Measurements from ENCODE around the gene CAMSAP1.

CAMSAP1 gene

GRCh38 chr9:135796784-135797485, 110.4 kb downstream of the CAMSAP1 start:
- FAIRE-seq (no peak), DNase-seq (ENCODE audit: insufficient read length, low spot score) (no peak)
- TF ChIP-seq TAF1 (IDR thresholded peaks at IDR 0.05; ENCODE audit: low read depth, low read length) (no peak), POLR2AphosphoS5 (IDR thresholded peaks at IDR 0.05; ENCODE audit: low read depth, low read length) (no peak), PAX5 (IDR thresholded peaks at IDR 0.05; ENCODE audit: insufficient read depth, low read length, severe bottlenecking) (no peak), POU2F2 (IDR thresholded peaks at IDR 0.05; ENCODE audit: low read depth, low read length) (no peak), SPI1 (IDR thresholded peaks at IDR 0.05; ENCODE audit: low read depth, low read length) (no peak), POLR2A (IDR thresholded peaks at IDR 0.05; ENCODE audit: low read depth, low read length) (no peak)

GRCh38 chr9:135795391-135795790, 112.0 kb downstream of the CAMSAP1 start:
- TF ChIP-seq PAX5 (IDR thresholded peaks at IDR 0.05; ENCODE audit: insufficient read depth, low read length, severe bottlenecking) (no peak), TAF1 (IDR thresholded peaks at IDR 0.05; ENCODE audit: low read depth, low read length) (no peak), POLR2AphosphoS5 (IDR thresholded peaks at IDR 0.05; ENCODE audit: low read depth, low read length) (no peak)
- no peak for FAIRE-seq
- DNase-seq (ENCODE audit: insufficient read length, low spot score), result no peak

GRCh38 chr9:135794361-135794885, 112.9 kb downstream of the CAMSAP1 start:
- FAIRE-seq (no peak), DNase-seq (ENCODE audit: insufficient read length, low spot score) (no peak)
- no peak for TF ChIP-seq TAF1 (IDR thresholded peaks at IDR 0.05; ENCODE audit: low read depth, low read length)
- TF ChIP-seq POLR2AphosphoS5 (IDR thresholded peaks at IDR 0.05; ENCODE audit: low read depth, low read length), result no peak
- TF ChIP-seq POLR2A (IDR thresholded peaks at IDR 0.05; ENCODE audit: low read depth, low read length), result no peak
- TF ChIP-seq POU2F2 (IDR thresholded peaks at IDR 0.05; ENCODE audit: low read depth, low read length), result no peak
- no peak for TF ChIP-seq PAX5 (IDR thresholded peaks at IDR 0.05; ENCODE audit: insufficient read depth, low read length, severe bottlenecking)
- no peak for TF ChIP-seq SPI1 (IDR thresholded peaks at IDR 0.05; ENCODE audit: low read depth, low read length)

- TF ChIP-seq SPI1 (IDR thresholded peaks at IDR 0.05; ENCODE audit: low read depth, low read length) (no peak), PAX5 (IDR thresholded peaks at IDR 0.05; ENCODE audit: insufficient read depth, low read length, severe bottlenecking) (no peak), POLR2A (IDR thresholded peaks at IDR 0.05; ENCODE audit: low read depth, low read length) (no peak), TAF1 (IDR thresholded peaks at IDR 0.05; ENCODE audit: low read depth, low read length) (no peak), POU2F2 (IDR thresholded peaks at IDR 0.05; ENCODE audit: low read depth, low read length) (no peak), POLR2AphosphoS5 (IDR thresholded peaks at IDR 0.05; ENCODE audit: low read depth, low read length) (no peak)
- no peak for DNase-seq (ENCODE audit: insufficient read length, low spot score)
- no peak for FAIRE-seq
Observed at GRCh38 chr9:135794057-135794335, 113.3 kb downstream of the CAMSAP1 start.

- no peak for DNase-seq (ENCODE audit: insufficient read length, low spot score)
- TF ChIP-seq POLR2AphosphoS5 (IDR thresholded peaks at IDR 0.05; ENCODE audit: low read depth, low read length) (no peak), PAX5 (IDR thresholded peaks at IDR 0.05; ENCODE audit: insufficient read depth, low read length, severe bottlenecking) (no peak)
- FAIRE-seq, result no peak
Observed at GRCh38 chr9:135793221-135794056, 113.9 kb downstream of the CAMSAP1 start.

GRCh38 chr9:135792268-135793128, 114.8 kb downstream of the CAMSAP1 start:
- DNase-seq (ENCODE audit: insufficient read length, low spot score) (no peak), FAIRE-seq (no peak)
- TF ChIP-seq POLR2A (IDR thresholded peaks at IDR 0.05; ENCODE audit: low read depth, low read length) (no peak), TAF1 (IDR thresholded peaks at IDR 0.05; ENCODE audit: low read depth, low read length) (no peak), POLR2AphosphoS5 (IDR thresholded peaks at IDR 0.05; ENCODE audit: low read depth, low read length) (no peak), SPI1 (IDR thresholded peaks at IDR 0.05; ENCODE audit: low read depth, low read length) (no peak), PAX5 (IDR thresholded peaks at IDR 0.05; ENCODE audit: insufficient read depth, low read length, severe bottlenecking) (no peak), POU2F2 (IDR thresholded peaks at IDR 0.05; ENCODE audit: low read depth, low read length) (no peak)

- DNase-seq (ENCODE audit: insufficient read length, low spot score) (no peak), FAIRE-seq (no peak)
- TF ChIP-seq TAF1 (IDR thresholded peaks at IDR 0.05; ENCODE audit: low read depth, low read length) (no peak), POU2F2 (IDR thresholded peaks at IDR 0.05; ENCODE audit: low read depth, low read length) (no peak), SPI1 (IDR thresholded peaks at IDR 0.05; ENCODE audit: low read depth, low read length) (no peak), PAX5 (IDR thresholded peaks at IDR 0.05; ENCODE audit: insufficient read depth, low read length, severe bottlenecking) (no peak), POLR2A (IDR thresholded peaks at IDR 0.05; ENCODE audit: low read depth, low read length) (no peak), POLR2AphosphoS5 (IDR thresholded peaks at IDR 0.05; ENCODE audit: low read depth, low read length) (no peak)
Observed at GRCh38 chr9:135791431-135792267, 115.7 kb downstream of the CAMSAP1 start.

DNA sequence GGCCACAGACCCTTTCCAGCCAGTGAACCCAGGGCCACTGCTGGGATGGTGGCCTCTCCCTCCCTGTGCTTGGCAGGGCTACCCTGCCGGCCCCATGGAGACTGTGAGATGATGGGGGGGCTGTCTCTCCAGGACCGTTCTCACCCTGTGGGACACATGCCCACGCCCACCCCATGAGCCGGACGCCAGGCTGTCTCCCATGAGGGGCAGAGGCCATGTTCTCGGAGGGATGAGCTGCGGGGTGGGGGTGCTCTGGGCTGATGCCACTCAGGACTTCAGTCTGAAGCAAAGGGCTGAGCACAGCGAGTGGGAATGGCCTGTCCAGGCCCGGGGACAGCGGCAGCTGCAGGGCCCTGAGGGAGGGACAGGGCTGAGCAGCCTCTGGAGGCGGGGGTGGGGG, 116.5 kb downstream of the CAMSAP1 start:
- TF ChIP-seq POU2F2 (IDR thresholded peaks at IDR 0.05; ENCODE audit: low read depth, low read length), result no peak
- TF ChIP-seq SPI1 (IDR thresholded peaks at IDR 0.05; ENCODE audit: low read depth, low read length), result no peak
- DNase-seq (ENCODE audit: insufficient read length, low spot score) (peak; percentile 23), FAIRE-seq (no peak)

- FAIRE-seq, result no peak
- peak; percentile 30 for DNase-seq (ENCODE audit: insufficient read length, low spot score)
- no peak for TF ChIP-seq SPI1 (IDR thresholded peaks at IDR 0.05; ENCODE audit: low read depth, low read length)
- no peak for TF ChIP-seq TAF1 (IDR thresholded peaks at IDR 0.05; ENCODE audit: low read depth, low read length)
- TF ChIP-seq POU2F2 (IDR thresholded peaks at IDR 0.05; ENCODE audit: low read depth, low read length), result no peak
- TF ChIP-seq POLR2AphosphoS5 (IDR thresholded peaks at IDR 0.05; ENCODE audit: low read depth, low read length), result no peak
- TF ChIP-seq PAX5 (IDR thresholded peaks at IDR 0.05; ENCODE audit: insufficient read depth, low read length, severe bottlenecking), result no peak
Observed at GRCh38 chr9:135790356-135790755, 117.0 kb downstream of the CAMSAP1 start.

Data from GM12891 (cell line).